ENCODE measurements around the gene DNAJA2. TPM values are rescaled to one million over a fixed set of nuclear protein-coding genes. Genes with fewer than 3 reads are reported as not detected.
A peak's percentile ranks its signal among the peaks of the same experiment; 100 is the strongest.

The DNAJA2 gene
- total RNA-seq, 2 experiments from 2014 or later = 55.6 to 70.2 TPM

- no peak overlapping the region for H3K27ac Mint-ChIP-seq
- no peaks in the 10 kb centered on the region for H3K36me3 Mint-ChIP-seq
- CTCF ChIA-PET = interaction anchor here (0.6 kb wide), 1 partner anchor 14 kb away, joined by 4 read pairs; no protein-coding TSS in a partner anchor
- no peaks in the 10 kb centered on the region for H3K9me3 Mint-ChIP-seq (ENCODE audit: low read depth)
- DNase-seq = no peak
- ATAC-seq = no peak
- H3K4me3 Mint-ChIP-seq = no peak overlapping the region
- H3K4me1 Mint-ChIP-seq = peaks cover 11% of the 10 kb centered on the region
- H3K27me3 Mint-ChIP-seq = no peaks in the 10 kb centered on the region
Measured at GRCh38 chr16:46996952-46997458, 23.5 kb upstream of the DNAJA2 start.

DNA sequence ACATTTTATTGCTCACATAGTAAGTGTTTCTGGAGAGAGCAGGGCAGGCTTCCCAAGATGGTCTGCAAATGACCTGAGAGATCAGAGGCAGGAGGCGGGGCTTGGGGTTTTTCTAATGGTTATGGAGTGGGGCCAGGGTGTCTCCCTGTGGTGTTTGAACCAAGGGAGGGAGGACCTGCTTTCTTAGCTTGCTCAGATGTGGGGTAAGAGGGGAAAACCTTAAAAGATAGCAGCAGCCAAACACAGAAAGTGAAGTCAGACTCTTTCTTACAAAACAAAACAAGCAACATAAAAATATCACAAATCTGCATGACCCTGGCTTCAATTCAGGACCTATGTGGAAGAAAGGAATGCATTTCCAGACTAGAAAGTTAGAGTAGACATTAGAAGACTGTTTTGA is 22.9 kb upstream of the DNAJA2 start:
- ATAC-seq = no peak
- CTCF ChIA-PET = no interaction called here
- DNase-seq = no peak

DNA sequence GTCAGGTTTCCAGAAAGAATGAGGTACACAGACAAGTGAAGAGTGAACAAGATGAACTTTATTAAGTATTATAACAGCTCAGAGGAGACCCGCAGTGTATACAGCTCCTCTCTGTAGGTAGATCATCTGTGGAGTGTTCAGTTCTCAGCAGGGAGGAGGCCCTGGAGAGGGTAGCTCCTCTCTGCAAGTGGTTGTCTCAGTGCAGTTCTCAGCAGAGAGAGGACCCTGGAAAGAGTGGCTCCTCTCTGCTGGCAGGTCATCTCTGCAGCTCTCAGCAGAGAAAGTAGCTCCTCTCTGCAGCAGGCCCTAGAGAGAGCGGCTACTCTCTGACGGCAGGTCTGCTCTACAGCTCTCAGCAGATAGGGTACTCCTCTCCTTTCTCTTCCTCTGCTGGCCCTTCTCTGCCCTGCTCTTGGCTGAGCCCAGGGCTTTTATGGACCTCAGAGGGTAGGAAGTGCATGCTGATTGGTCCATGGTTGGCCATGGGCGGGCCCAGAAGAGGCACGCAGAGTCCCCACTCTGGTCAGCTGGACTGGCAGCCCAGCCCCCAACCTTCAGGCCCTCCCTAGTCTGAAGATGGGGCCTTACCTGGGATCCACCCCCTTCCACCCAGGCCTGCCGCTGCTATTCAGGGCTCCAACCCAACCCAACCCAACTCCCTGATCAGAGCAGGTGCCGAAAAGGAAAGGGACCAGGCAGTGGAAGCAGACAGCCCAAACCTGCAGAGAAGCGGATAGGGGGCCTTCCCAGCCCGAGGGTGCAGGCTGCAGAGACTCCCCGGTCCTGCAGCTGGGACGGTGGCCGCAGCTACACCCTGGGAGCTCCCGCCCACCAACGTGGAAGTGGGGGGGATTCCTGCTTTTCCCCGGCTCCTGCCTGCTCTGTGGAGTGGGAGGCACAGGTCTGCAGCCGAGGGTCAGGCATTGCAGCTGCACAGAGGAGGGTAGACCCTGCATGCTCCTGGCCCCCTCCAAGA is 18.5 kb upstream of the DNAJA2 start:
- Mint-ChIP-seq H3K4me3 (no peak overlapping the region), H3K4me1 (peaks cover 11% of the 10 kb centered on the region), H3K36me3 (peaks cover 2% of the 10 kb centered on the region), H3K27ac (no peak overlapping the region), H3K9me3 (ENCODE audit: low read depth) (peaks cover 2% of the 10 kb centered on the region), H3K27me3 (peaks cover 4% of the 10 kb centered on the region)
- DNase-seq = no peak
- CTCF ChIA-PET = no interaction called here
- ATAC-seq = no peak

More for the DNA sequence above, 22.9 kb upstream of the DNAJA2 start:
- Mint-ChIP-seq H3K4me1 (peaks cover 11% of the 10 kb centered on the region), H3K27me3 (no peaks in the 10 kb centered on the region), H3K27ac (no peak overlapping the region), H3K4me3 (no peak overlapping the region), H3K36me3 (peaks cover 2% of the 10 kb centered on the region), H3K9me3 (ENCODE audit: low read depth) (peaks cover 2% of the 10 kb centered on the region)

DNA sequence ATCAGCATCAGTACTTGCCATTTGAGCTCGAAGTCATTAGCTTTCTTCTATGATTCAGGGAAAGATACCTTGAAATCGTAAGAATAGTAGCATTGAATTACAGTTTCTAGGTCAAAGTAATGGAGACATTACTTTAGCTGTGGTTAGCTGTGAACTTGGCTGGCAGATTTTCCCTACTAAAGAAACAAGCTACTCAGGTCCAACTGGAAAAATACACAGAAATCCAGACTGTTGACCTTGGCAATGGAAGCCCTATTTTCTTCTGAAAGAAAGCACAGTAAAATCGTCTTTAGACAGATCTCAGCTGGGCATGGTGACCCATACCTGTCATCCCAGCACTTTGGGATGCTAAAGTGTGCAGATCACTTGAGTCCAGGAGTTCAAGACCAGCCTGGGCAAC is 13.4 kb upstream of the DNAJA2 start:
- Mint-ChIP-seq H3K9me3 (ENCODE audit: low read depth) (peaks cover 2% of the 10 kb centered on the region), H3K27me3 (peaks cover 4% of the 10 kb centered on the region), H3K36me3 (peaks cover 2% of the 10 kb centered on the region), H3K4me3 (no peak overlapping the region), H3K27ac (no peak overlapping the region), H3K4me1 (peaks cover under 1% of the 10 kb centered on the region)
- CTCF ChIA-PET = interaction anchor here (0.7 to 1.0 kb wide), 2 partner anchors 11 to 57 kb away, joined by 3 to 5 read pairs; no protein-coding TSS in a partner anchor
- DNase-seq (no peak), ATAC-seq (no peak)

GRCh38 chr16:46986438-46986837 is 13.0 kb upstream of the DNAJA2 start:
- peaks cover under 1% of the 10 kb centered on the region for H3K36me3 Mint-ChIP-seq
- no peak for ATAC-seq
- peaks cover 1% of the 10 kb centered on the region for H3K4me1 Mint-ChIP-seq
- CTCF ChIA-PET = interaction anchor here (0.7 to 1.0 kb wide), 2 partner anchors 11 to 56 kb away, joined by 3 to 5 read pairs; no protein-coding TSS in a partner anchor
- H3K27me3 Mint-ChIP-seq = peaks cover 4% of the 10 kb centered on the region
- no peak overlapping the region for H3K4me3 Mint-ChIP-seq
- no peak overlapping the region for H3K27ac Mint-ChIP-seq
- DNase-seq = no peak
- H3K9me3 Mint-ChIP-seq (ENCODE audit: low read depth) = peaks cover under 1% of the 10 kb centered on the region

GRCh38 chr16:46982335-46982734 is 8.9 kb upstream of the DNAJA2 start:
- ATAC-seq (no peak), DNase-seq (no peak)
- Mint-ChIP-seq H3K27ac (no peak overlapping the region), H3K36me3 (no peaks in the 10 kb centered on the region), H3K4me3 (no peak overlapping the region), H3K9me3 (ENCODE audit: low read depth) (no peaks in the 10 kb centered on the region), H3K4me1 (peaks cover 6% of the 10 kb centered on the region), H3K27me3 (peaks cover 1% of the 10 kb centered on the region)
- CTCF ChIA-PET = no interaction called here

GRCh38 chr16:46980926-46981325 is 7.5 kb upstream of the DNAJA2 start:
- peaks cover 14% of the 10 kb centered on the region for H3K4me1 Mint-ChIP-seq
- H3K36me3 Mint-ChIP-seq = no peaks in the 10 kb centered on the region
- no peak overlapping the region for H3K4me3 Mint-ChIP-seq
- H3K27ac Mint-ChIP-seq = no peak overlapping the region
- H3K27me3 Mint-ChIP-seq = no peaks in the 10 kb centered on the region
- CTCF ChIA-PET = no interaction called here
- no peak for ATAC-seq
- no peak for DNase-seq
- H3K9me3 Mint-ChIP-seq (ENCODE audit: low read depth) = no peaks in the 10 kb centered on the region

- Mint-ChIP-seq H3K4me1 (peaks cover 37% of the 10 kb centered on the region), H3K27me3 (no peaks in the 10 kb centered on the region), H3K9me3 (ENCODE audit: low read depth) (no peaks in the 10 kb centered on the region), H3K36me3 (peaks cover 5% of the 10 kb centered on the region), H3K4me3 (no peak overlapping the region), H3K27ac (no peak overlapping the region)
- DNase-seq (no peak), ATAC-seq (no peak)
- CTCF ChIA-PET = interaction anchor here (1.9 kb wide), 1 partner anchor 10 kb away, joined by 5 read pairs; no protein-coding TSS in a partner anchor
Measured at GRCh38 chr16:46976550-46976949, 3.1 kb upstream of the DNAJA2 start.

DNA sequence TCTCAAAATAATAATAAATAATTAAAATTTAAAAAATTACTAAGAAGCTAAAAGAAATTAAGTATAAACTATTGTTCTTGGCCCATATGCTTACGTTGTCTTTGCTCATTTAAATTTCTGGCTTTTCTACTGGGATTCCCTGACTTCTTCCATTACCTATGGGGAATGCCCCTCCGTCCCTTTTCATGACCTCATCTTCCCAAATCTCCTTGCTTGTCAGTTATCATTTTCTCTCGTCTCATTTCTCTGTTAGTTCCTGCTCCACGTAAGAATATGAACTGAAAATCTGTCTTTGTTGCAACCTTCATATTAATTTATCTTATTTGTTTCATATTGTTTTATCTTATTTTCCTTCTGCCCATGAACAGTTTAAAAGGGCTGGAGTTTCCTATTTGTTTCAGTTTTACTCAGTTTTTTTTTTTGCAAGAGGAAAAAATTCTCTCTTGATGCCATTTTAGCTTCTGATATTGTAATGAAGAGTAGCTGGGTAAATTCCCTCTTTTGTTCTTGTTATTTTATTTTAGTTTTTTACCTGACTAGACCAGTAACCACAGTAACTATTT is 2.5 kb upstream of the DNAJA2 start:
- Mint-ChIP-seq H3K4me1 (peaks cover 40% of the 10 kb centered on the region), H3K27ac (peak overlapping the region; percentile 33), H3K36me3 (peaks cover 9% of the 10 kb centered on the region), H3K27me3 (no peaks in the 10 kb centered on the region), H3K9me3 (ENCODE audit: low read depth) (no peaks in the 10 kb centered on the region), H3K4me3 (no peak overlapping the region)
- CTCF ChIA-PET = interaction anchor here (1.9 to 5.2 kb wide), 2 partner anchors 10 to 61 kb away, joined by 5 to 26 read pairs; no protein-coding TSS in a partner anchor
- ATAC-seq (no peak), DNase-seq (no peak)

DNA sequence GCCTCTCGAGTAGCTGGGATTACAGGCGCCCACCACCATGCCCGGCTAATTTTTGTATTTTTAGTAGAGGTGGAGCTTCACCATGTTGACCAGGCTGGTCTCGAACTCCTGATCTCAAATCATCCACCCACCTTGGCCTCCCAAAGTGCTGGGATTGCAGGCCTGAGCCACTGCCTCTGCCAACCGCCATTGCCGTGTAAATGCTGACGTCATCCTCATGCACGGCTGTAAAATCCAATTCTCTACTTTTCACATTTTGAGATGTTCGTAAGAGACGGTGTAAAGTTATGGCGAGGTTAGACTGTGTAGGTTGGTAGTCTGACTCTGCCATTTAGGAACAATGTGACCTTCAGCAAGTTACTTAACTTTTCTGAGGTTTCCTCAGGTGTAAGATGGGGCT is 1.7 kb upstream of the DNAJA2 start:
- ATAC-seq (no peak), DNase-seq (no peak)
- Mint-ChIP-seq H3K9me3 (ENCODE audit: low read depth) (no peaks in the 10 kb centered on the region), H3K4me1 (peaks cover 43% of the 10 kb centered on the region), H3K4me3 (no peak overlapping the region), H3K27ac (no peak overlapping the region), H3K36me3 (peaks cover 12% of the 10 kb centered on the region), H3K27me3 (no peaks in the 10 kb centered on the region)
- CTCF ChIA-PET = interaction anchor here (1.2 to 5.2 kb wide), 5 partner anchors 9 to 146 kb away, joined by 3 to 26 read pairs (median 5); no protein-coding TSS in a partner anchor

DNA sequence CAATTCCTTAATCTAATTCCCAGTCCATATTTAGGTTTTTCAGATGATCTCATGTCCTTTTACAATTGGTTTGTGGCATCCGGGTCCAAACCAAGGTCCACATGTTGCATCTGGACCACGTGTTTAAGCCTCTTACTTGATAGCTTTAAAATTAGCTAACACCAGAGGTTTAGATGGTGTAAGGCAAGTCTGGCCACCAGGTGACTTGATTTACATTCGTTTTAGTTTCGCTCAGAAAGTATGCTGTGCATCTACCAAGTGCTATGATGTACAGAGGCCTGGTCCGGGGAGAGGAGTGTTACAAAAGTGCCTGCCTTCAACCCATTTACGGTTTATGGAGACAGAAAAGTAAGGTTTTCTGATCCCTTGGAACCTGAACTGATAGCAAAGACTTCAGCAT is 878 bp upstream of the DNAJA2 start:
- DNase-seq = peak; percentile 64
- H3K9me3 Mint-ChIP-seq (ENCODE audit: low read depth) = no peaks in the 10 kb centered on the region
- CTCF ChIA-PET = interaction anchor here (1.0 to 5.2 kb wide), 12 partner anchors 10 to 168 kb away, joined by 3 to 26 read pairs (median 5); partner anchors contain the start of gene NETO2
- peaks cover 15% of the 10 kb centered on the region for H3K36me3 Mint-ChIP-seq
- H3K4me3 Mint-ChIP-seq = peak overlapping the region; percentile 91
- H3K27ac Mint-ChIP-seq = peak overlapping the region; percentile 98
- no peaks in the 10 kb centered on the region for H3K27me3 Mint-ChIP-seq
- no peak for ATAC-seq
- peaks cover 44% of the 10 kb centered on the region for H3K4me1 Mint-ChIP-seq

- Mint-ChIP-seq H3K36me3 (peaks cover 18% of the 10 kb centered on the region), H3K27ac (peak overlapping the region; percentile 98), H3K4me1 (peaks cover 46% of the 10 kb centered on the region), H3K9me3 (ENCODE audit: low read depth) (no peaks in the 10 kb centered on the region), H3K4me3 (peak overlapping the region; percentile 91), H3K27me3 (no peaks in the 10 kb centered on the region)
- CTCF ChIA-PET = interaction anchor here (1.0 to 5.2 kb wide), 12 partner anchors 10 to 169 kb away, joined by 3 to 26 read pairs (median 5); partner anchors contain the start of gene NETO2
- ATAC-seq (no peak), DNase-seq (no peak)
Measured at GRCh38 chr16:46973996-46974324, 486 bp upstream of the DNAJA2 start.
